H1 (cell line): ENCODE data around the gene SSPN. TPM values are rescaled to one million over a fixed set of nuclear protein-coding genes. Genes with fewer than 3 reads are reported as not detected.

Experiments used
- CTCF ChIA-PET: fragments of 300-600 bp; sonication (Branson Sonifier 250); formaldehyde crosslinking; loops from one replicate; lab custom pipeline; 2021; ENCODE audit not compliant: partially characterized antibody; lab: Charles Lee
- POLR2A ChIA-PET: fragments of 300-600 bp; sonication (Branson Sonifier 250); formaldehyde crosslinking; loops from one replicate; lab custom pipeline; 2021; ENCODE audit warnings: inconsistent platforms; ENCODE audit not compliant: partially characterized antibody; lab: Charles Lee
- DNase-seq, 2 experiments: peaks; one replicate each; pipeline versions ENCODE4 v3.0.0 to v3.0.0-alpha.2; 2010 to 2022; ENCODE audit warnings: low spot score in 2 of 2, low read depth in 1 of 2, mixed read lengths in 1 of 2
- FAIRE-seq: peaks from 2 replicates; lab custom pipeline; 2011; peaks lifted over from hg19 to GRCh38; lab: Jason Lieb, UNC
- H2AFZ ChIP-seq: 2 replicates; pipeline ENCODE4 v1.8.1; 2012; ENCODE audit warnings: low read length, inconsistent platforms
- H2AK5ac ChIP-seq: 2 replicates; pipeline ENCODE4 v1.6.1; 2013; ENCODE audit warnings: low read depth, low read length
- H2BK120ac ChIP-seq: replicated peaks from 2 replicates; pipeline ENCODE3; 2013; ENCODE audit warnings: low read depth, low read length, inconsistent platforms
- H2BK12ac ChIP-seq: 2 replicates; pipeline ENCODE4 v1.6.1; 2013; ENCODE audit warnings: low read depth, low read length
- H2BK15ac ChIP-seq: 2 replicates; pipeline ENCODE4 v1.6.1; 2013; ENCODE audit warnings: low read length
- H2BK20ac ChIP-seq: 2 replicates; pipeline ENCODE4 v1.6.1; 2013; ENCODE audit warnings: low read length
- H2BK5ac ChIP-seq: 2 replicates; pipeline ENCODE4 v1.6.1; 2013; ENCODE audit warnings: low read depth, low read length
- H3K14ac ChIP-seq: 2 replicates; pipeline ENCODE4 v1.6.1; 2013; ENCODE audit warnings: inconsistent platforms; ENCODE audit not compliant: insufficient read length
- H3K18ac ChIP-seq: 2 replicates; pipeline ENCODE4 v1.6.1; 2013; ENCODE audit warnings: low read length; ENCODE audit errors: extremely low read depth
- H3K23ac ChIP-seq: 2 replicates; pipeline ENCODE4 v1.6.1; 2013; ENCODE audit warnings: inconsistent platforms; ENCODE audit not compliant: insufficient read length
- H3K23me2 ChIP-seq: 2 replicates; pipeline ENCODE4 v1.6.1; 2013; ENCODE audit warnings: low read depth, low read length
- H3K27ac ChIP-seq: 2 replicates; pipeline ENCODE4 v1.6.1; 2011; ENCODE audit warnings: low read depth, low read length, inconsistent platforms
- H3K27me3 ChIP-seq, 4 experiments: replicated peaks in 1 of 4; 1 replicate in 1 of 4; 2 replicates in 3 of 4; pipeline versions ENCODE4 v1.6.1 to v1.8.1; 2011 to 2013; ENCODE audit warnings: low read length in 3 of 4, mild to moderate bottlenecking in 3 of 4, inconsistent platforms in 2 of 4, mixed read lengths in 2 of 4, moderate library complexity in 1 of 4; ENCODE audit not compliant: control insufficient read depth in 3 of 4, insufficient read depth in 3 of 4; ENCODE audit errors: extremely low read depth in 1 of 4
- H3K36me3 ChIP-seq, 4 experiments: 2 replicates each; pipeline versions ENCODE4 v1.6.1 to v1.8.1; 2011 to 2013; ENCODE audit warnings: mild to moderate bottlenecking in 4 of 4, low read length in 3 of 4, moderate library complexity in 2 of 4, control low read depth in 1 of 4, inconsistent platforms in 1 of 4; ENCODE audit not compliant: insufficient read depth in 4 of 4, control insufficient read depth in 2 of 4
- H3K4ac ChIP-seq: replicated peaks from 2 replicates; pipeline ENCODE3; 2013; ENCODE audit warnings: low read length, low read depth, mixed read lengths, inconsistent platforms; ENCODE audit not compliant: insufficient read length
- H3K4me1 ChIP-seq, 4 experiments: replicated peaks in 1 of 4; 1 replicate in 1 of 4; 2 replicates in 3 of 4; pipeline versions ENCODE4 v1.6.1 to v1.8.1; 2011 to 2013; ENCODE audit warnings: low read length in 3 of 4, inconsistent platforms in 2 of 4, mixed read lengths in 1 of 4; ENCODE audit not compliant: insufficient read depth in 4 of 4, control insufficient read depth in 3 of 4
- H3K4me2 ChIP-seq, 2 experiments: 2 replicates each; pipeline versions ENCODE4 v1.6.1 to v1.8.1; 2011 to 2013; ENCODE audit warnings: low read depth in 2 of 2, low read length in 2 of 2, control low read depth in 1 of 2, inconsistent platforms in 1 of 2, mild to moderate bottlenecking in 1 of 2; ENCODE audit not compliant: insufficient read depth in 1 of 2
- H3K4me3 ChIP-seq, 4 experiments: fragments of 200-600, 300-600 bp in 1 of 4; sonication (generic), shearing (Covaris generic), sonication (Bioruptor Twin) in 1 of 4; 2 replicates each; pipeline versions ENCODE4 v1.5.1 to v1.8.1; 2011 to 2016; ENCODE audit warnings: low read length in 4 of 4, low read depth in 3 of 4, control low read depth in 2 of 4, inconsistent platforms in 2 of 4, mild to moderate bottlenecking in 2 of 4, mixed read lengths in 1 of 4, moderate library complexity in 1 of 4; ENCODE audit not compliant: insufficient read depth in 2 of 4; ENCODE audit errors: extremely low read depth in 1 of 4
- H3K56ac ChIP-seq: replicated peaks from 2 replicates; pipeline ENCODE3; 2013; ENCODE audit warnings: low read depth, mild to moderate bottlenecking, mixed read lengths, low read length, inconsistent platforms; ENCODE audit not compliant: insufficient read length
- H3K79me1 ChIP-seq: 2 replicates; pipeline ENCODE4 v1.6.1; 2013; ENCODE audit warnings: low read depth, low read length, control low read depth
- H3K79me2 ChIP-seq, 2 experiments: 2 replicates each; pipeline versions ENCODE4 v1.6.1 to v1.8.1; 2012 to 2013; ENCODE audit warnings: low read length in 2 of 2, mild to moderate bottlenecking in 2 of 2, inconsistent platforms in 1 of 2; ENCODE audit not compliant: insufficient read depth in 2 of 2, control insufficient read depth in 1 of 2
- H3K9ac ChIP-seq, 4 experiments: replicated peaks in 1 of 4; 1 replicate in 1 of 4; 2 replicates in 3 of 4; pipeline versions ENCODE4 v1.6.1 to v1.8.1; 2011 to 2013; ENCODE audit warnings: low read depth in 3 of 4, low read length in 3 of 4, control low read depth in 2 of 4, mild to moderate bottlenecking in 2 of 4, moderate library complexity in 2 of 4, inconsistent platforms in 1 of 4; ENCODE audit errors: extremely low read depth in 1 of 4
- H3K9me3 ChIP-seq, 2 experiments: 2 replicates each; pipeline versions ENCODE4 v1.6.1 to v1.8.1; 2012 to 2013; ENCODE audit warnings: mild to moderate bottlenecking in 2 of 2, moderate library complexity in 2 of 2, control low read depth in 1 of 2, inconsistent platforms in 1 of 2, low read depth in 1 of 2, low read length in 1 of 2, mixed read lengths in 1 of 2; ENCODE audit not compliant: insufficient read depth in 2 of 2
- H4K20me1 ChIP-seq, 2 experiments: replicated peaks in 1 of 2; 2 replicates each; pipeline versions ENCODE3 to v1.8.1; 2011 to 2013; ENCODE audit warnings: inconsistent platforms in 2 of 2, low read length in 2 of 2, mild to moderate bottlenecking in 1 of 2; ENCODE audit not compliant: insufficient read depth in 2 of 2, control insufficient read depth in 1 of 2
- H4K5ac ChIP-seq: 2 replicates; pipeline ENCODE4 v1.6.1; 2013; ENCODE audit warnings: low read length, low read depth, mixed read lengths, inconsistent platforms; ENCODE audit not compliant: insufficient read length
- H4K8ac ChIP-seq: 2 replicates; pipeline ENCODE4 v1.8.0; 2013; ENCODE audit warnings: mild to moderate bottlenecking, moderate library complexity, low read length, inconsistent platforms; ENCODE audit not compliant: insufficient read depth; ENCODE audit errors: extremely low read depth
- H4K91ac ChIP-seq: replicated peaks from 2 replicates; pipeline ENCODE3; 2013; ENCODE audit warnings: low read length, mixed read lengths, inconsistent platforms; ENCODE audit not compliant: insufficient read length
- CBX5 ChIP-seq: fragments of 300-800, 300-1000 bp; sonication (generic); IDR thresholded peaks from 2 replicates; pipeline ENCODE4 v1.7.1; 2016; ENCODE audit warnings: antibody characterized with exemption, low read length, low read depth
- GABPA ChIP-seq: IDR thresholded peaks from 2 replicates; pipeline ENCODE4 v1.6.1; 2011; ENCODE audit warnings: mild to moderate bottlenecking, low read length, moderate library complexity, borderline replicate concordance; ENCODE audit not compliant: insufficient read depth
- MAFK ChIP-seq: IDR thresholded peaks from 2 replicates; pipeline ENCODE4 v1.6.1; 2012; ENCODE audit warnings: low read depth, mild to moderate bottlenecking, improper control_type of control experiment, low read length
- POLR2A ChIP-seq, 2 experiments: IDR thresholded peaks; 1 replicate in 1 of 2; 2 replicates in 1 of 2; pipeline ENCODE4 v1.6.1; 2011; ENCODE audit warnings: low read depth in 2 of 2, low read length in 2 of 2, mild to moderate bottlenecking in 2 of 2; ENCODE audit errors: control extremely low read depth in 1 of 2
- RBBP5 ChIP-seq: IDR thresholded peaks from 2 replicates; pipeline ENCODE4 v1.7.1; 2012; ENCODE audit warnings: low read depth, mild to moderate bottlenecking, inconsistent platforms, low read length, moderate library complexity, borderline replicate concordance
- YY1 ChIP-seq: IDR thresholded peaks from 2 replicates; pipeline ENCODE4 v1.6.1; 2011; ENCODE audit warnings: low read depth, mild to moderate bottlenecking, low read length
- WGBS, 2 experiments: shearing (Covaris generic) in 1 of 2; methylation state at CpG; one replicate each; pipeline versions ENCODE4 v1.1.6 to v1.1.7; 2013 to 2015; ENCODE audit warnings: low lambda C conversion rate in 2 of 2, mixed read lengths in 2 of 2, inconsistent platforms in 1 of 2, low coverage in 1 of 2, missing lambda C conversion rate in 1 of 2; ENCODE audit not compliant: insufficient replicate concordance in 2 of 2, insufficient coverage in 1 of 2, insufficient read length in 1 of 2; ENCODE audit errors: extremely low coverage in 1 of 2, missing lambda C conversion rate in 1 of 2; 5-methylcytosine and 5-hydroxymethylcytosine counted together
- polyA plus RNA-seq, 7 experiments: library from polyadenylated mRNA; depleted of rRNA in 3 of 7; stranded (reverse) in 5 of 7; unstranded in 2 of 7; fragments of >200 nt in 5 of 7; fragments of 200-250 nt in 2 of 7; gene quantifications; 1 replicate in 5 of 7; 2 replicates in 1 of 7; 4 replicates in 1 of 7; pipeline versions ENCODE4 v1.2.1 to v1.2.3, GENCODE V29; 2011 to 2013; ENCODE audit warnings: missing spikeins in 2 of 7, mixed read lengths in 2 of 7
- total RNA-seq: library from RNA; stranded (reverse); fragmentation: NEBNext Ultra II Directional; extraction: Animal tissue kit (Norgen Biotek cat#: 25700); gene quantifications from 2 replicates; pipeline ENCODE4 v1.2.1, GENCODE V29; 2021

SSPN gene
- total and polyA plus RNA-seq, 2 of the 8 experiments (the other 6 are each of a cell fraction or from before 2014, with no cell fraction given): 0.86 to 1.8 TPM

GRCh38 chr12:26172013-26172412 is 23.4 kb upstream of the SSPN start:
- POLR2A ChIA-PET: no interaction called here
- Histone ChIP-seq H2AFZ (no peak overlapping the region), H3K23me2 (no peaks in the 10 kb centered on the region), H3K79me1 (no peaks in the 10 kb centered on the region), H3K14ac (no peak overlapping the region), H3K36me3 (no peaks in the 10 kb centered on the region), H2BK20ac (no peak overlapping the region), H3K4me1 (no peaks in the 10 kb centered on the region), H3K9ac (no peak overlapping the region), H2BK5ac (no peak overlapping the region), H3K27me3 (no peaks in the 10 kb centered on the region), H3K23ac (no peak overlapping the region), H2BK120ac (no peak overlapping the region), H3K56ac (no peak overlapping the region), H4K91ac (no peak overlapping the region), H2AK5ac (no peak overlapping the region), H3K9me3 (no peaks in the 10 kb centered on the region), H3K4ac (no peak overlapping the region), H4K5ac (no peak overlapping the region), H3K4me2 (no peak overlapping the region), H3K4me3 (no peak overlapping the region), H2BK12ac (no peak overlapping the region), H4K20me1 (no peaks in the 10 kb centered on the region), H3K18ac (no peak overlapping the region), H2BK15ac (no peak overlapping the region), H3K79me2 (no peaks in the 10 kb centered on the region), H3K27ac (no peak overlapping the region), H4K8ac (no peak overlapping the region)
- TF ChIP-seq POLR2A (IDR thresholded peaks at IDR 0.05; ENCODE audit: control extremely low read depth in 1 of 2, low read depth in 2 of 2, low read length in 2 of 2) (no peak), RBBP5 (no peak), GABPA (no peak), CBX5 (no peak), YY1 (no peak), MAFK (0 out of 2 replicates have a peak, but pooled peaks have one; percentile 9)
- 93% methylated on average over 4 of the region's 4 CpGs; no CpG with 5 or more reads in 1 of the 2 experiments for WGBS, 2 experiments
- FAIRE-seq: no peak
- CTCF ChIA-PET: interaction anchor here (0.6 kb wide), 1 partner anchor 192 kb away, joined by 3 read pairs; no protein-coding TSS in a partner anchor
- no peak for DNase-seq
